Measurements from ENCODE around the gene NEDD4. TPM values are rescaled to one million over a fixed set of nuclear protein-coding genes. Genes with fewer than 3 reads are reported as not detected.
A peak's percentile ranks its signal among the peaks of the same experiment; 100 is the strongest.

NEDD4 gene
- total RNA-seq, 2 donors from 2014 or later, result 10.4 to 16.5 TPM

GRCh38 chr15:55860468-55860867 lies 132.9 kb downstream of the NEDD4 start:
- Histone ChIP-seq H3K9ac (ENCODE audit: extremely low read depth, low read length, poor library complexity, severe bottlenecking) (no peak overlapping the region), H3K4me1 (ENCODE audit: control insufficient read depth, insufficient read depth, low read length) (no peaks in the 10 kb centered on the region), H3K27ac (ENCODE audit: low read depth, low read length) (no peak overlapping the region), H3K36me3 (ENCODE audit: control insufficient read depth, insufficient read depth, low read length) (no peaks in the 10 kb centered on the region), H3K9me3 (ENCODE audit: control insufficient read depth, low read length) (no peaks in the 10 kb centered on the region), H3K4me3 (ENCODE audit: low read length) (no peak overlapping the region), H3K27me3 (ENCODE audit: control insufficient read depth, insufficient read depth, low read length, poor library complexity, severe bottlenecking) (peaks cover 5% of the 10 kb centered on the region)
- Mint-ChIP-seq H3K27me3 (ENCODE audit: insufficient read depth) (no peaks in the 10 kb centered on the region), H3K27ac (no peak overlapping the region), H3K9me3 (no peaks in the 10 kb centered on the region), H3K4me1 (no peaks in the 10 kb centered on the region), H3K4me3 (no peak overlapping the region), H3K36me3 (ENCODE audit: low read depth) (peaks cover 13% of the 10 kb centered on the region)
- 70 to 75% methylated on average over 4 to 6 of the region's 6 CpGs for WGBS, 2 experiments (ENCODE audit: insufficient coverage in 1 of 2, insufficient read length in 1 of 2)
- TF ChIP-seq CTCF (conservative IDR thresholded peaks at IDR 0.05), result peak; percentile 60
- no peak for DNase-seq

GRCh38 chr15:55859681-55860080 lies 133.7 kb downstream of the NEDD4 start:
- Histone ChIP-seq H3K9ac (ENCODE audit: extremely low read depth, low read length, poor library complexity, severe bottlenecking) (no peak overlapping the region), H3K4me1 (ENCODE audit: control insufficient read depth, insufficient read depth, low read length) (no peaks in the 10 kb centered on the region), H3K27ac (ENCODE audit: low read depth, low read length) (no peak overlapping the region), H3K9me3 (ENCODE audit: control insufficient read depth, low read length) (no peaks in the 10 kb centered on the region), H3K27me3 (ENCODE audit: control insufficient read depth, insufficient read depth, low read length, poor library complexity, severe bottlenecking) (peaks cover 12% of the 10 kb centered on the region), H3K4me3 (ENCODE audit: low read length) (no peak overlapping the region), H3K36me3 (ENCODE audit: control insufficient read depth, insufficient read depth, low read length) (no peaks in the 10 kb centered on the region)
- no peaks in the 10 kb centered on the region for H3K4me1 Mint-ChIP-seq
- H3K4me3 Mint-ChIP-seq, result no peak overlapping the region
- peaks cover 13% of the 10 kb centered on the region for H3K36me3 Mint-ChIP-seq (ENCODE audit: low read depth)
- no peak for TF ChIP-seq CTCF (conservative IDR thresholded peaks at IDR 0.05)
- no peaks in the 10 kb centered on the region for H3K27me3 Mint-ChIP-seq (ENCODE audit: insufficient read depth)
- WGBS, 2 experiments (ENCODE audit: insufficient coverage in 1 of 2, insufficient read length in 1 of 2), result 88 to 89% methylated on average over 1 of the region's 1 CpG
- no peak overlapping the region for H3K27ac Mint-ChIP-seq
- DNase-seq, result no peak
- H3K9me3 Mint-ChIP-seq, result no peaks in the 10 kb centered on the region

GRCh38 chr15:55858661-55859060 lies 134.8 kb downstream of the NEDD4 start:
- Mint-ChIP-seq H3K4me1 (no peaks in the 10 kb centered on the region), H3K9me3 (no peaks in the 10 kb centered on the region), H3K27me3 (ENCODE audit: insufficient read depth) (no peaks in the 10 kb centered on the region), H3K4me3 (no peak overlapping the region), H3K36me3 (ENCODE audit: low read depth) (peaks cover 13% of the 10 kb centered on the region), H3K27ac (no peak overlapping the region)
- Histone ChIP-seq H3K4me3 (ENCODE audit: low read length) (no peak overlapping the region), H3K9me3 (ENCODE audit: control insufficient read depth, low read length) (no peaks in the 10 kb centered on the region), H3K27me3 (ENCODE audit: control insufficient read depth, insufficient read depth, low read length, poor library complexity, severe bottlenecking) (peaks cover 18% of the 10 kb centered on the region), H3K36me3 (ENCODE audit: control insufficient read depth, insufficient read depth, low read length) (no peaks in the 10 kb centered on the region), H3K27ac (ENCODE audit: low read depth, low read length) (no peak overlapping the region), H3K9ac (ENCODE audit: extremely low read depth, low read length, poor library complexity, severe bottlenecking) (no peak overlapping the region), H3K4me1 (ENCODE audit: control insufficient read depth, insufficient read depth, low read length) (no peaks in the 10 kb centered on the region)
- no peak for TF ChIP-seq CTCF (conservative IDR thresholded peaks at IDR 0.05)
- DNase-seq, result no peak
- 89 to 98% methylated on average over 3 to 4 of the region's 4 CpGs for WGBS, 2 experiments (ENCODE audit: insufficient coverage in 1 of 2, insufficient read length in 1 of 2)
